Measurements from ENCODE around the gene SMIM45.

SMIM45 gene

GRCh38 chr22:41904450-41905410 lies 47.2 kb upstream of the SMIM45 start:
- in situ Hi-C loops (cut with HindIII; ENCODE audit: low pct_unique_long_range_greater_than_20kb, low sequenced_read_pairs), result no loop called here
- ATAC-seq (no peak), DNase-seq (ENCODE audit: low read depth, low spot score) (no peak)
- Histone ChIP-seq H3K27me3 (ENCODE audit: control insufficient read depth, insufficient read depth, low read length) (no peaks in the 10 kb centered on the region), H3K4me3 (ENCODE audit: low read depth in 2 of 2, low read length in 2 of 2) (no peak overlapping the region), H3K36me3 (ENCODE audit: control insufficient read depth, insufficient read depth, low read length) (no peaks in the 10 kb centered on the region), H3K9me3 (ENCODE audit: control insufficient read depth, insufficient read depth, low read depth, low read length) (no peaks in the 10 kb centered on the region), H3K27ac (ENCODE audit: low read length) (no peak overlapping the region), H3K4me1 (ENCODE audit: control insufficient read depth, insufficient read depth, low read length) (no peaks in the 10 kb centered on the region; the same call in 1 of the 2 replicates)
- TF ChIP-seq TCF7L2 (IDR thresholded peaks at IDR 0.05; ENCODE audit: low read depth, low read length) (no peak), REST (IDR thresholded peaks at IDR 0.05; ENCODE audit: insufficient read depth in 1 of 2, low read depth in 2 of 2, low read length in 1 of 2) (no peak), POLR2AphosphoS5 (IDR thresholded peaks at IDR 0.05; ENCODE audit: low read depth, low read length) (no peak), SIN3A (IDR thresholded peaks at IDR 0.05; ENCODE audit: borderline replicate concordance, insufficient read depth, low read depth, low read length) (no peak), CTCF (IDR thresholded peaks at IDR 0.05) (no peak)
- intact Hi-C loops (cut with micrococcal nuclease; ENCODE audit: unreplicated experiment), result no loop called here
- ChIA-PET CTCF (no interaction called here), POLR2A (no interaction called here)
- no TSS peak for BruUV-seq (replicated peaks)

- CTCF ChIA-PET, result no interaction called here
These were observed 46.3 kb upstream of the SMIM45 start for GRCh38 chr22:41905411-41906202.

More at GRCh38 chr22:41905411-41906202, 46.3 kb upstream of the SMIM45 start:
- POLR2A ChIA-PET, result no interaction called here
- DNase-seq (ENCODE audit: low read depth, low spot score) (no peak), ATAC-seq (no peak)
- BruUV-seq (replicated peaks), result no TSS peak
- in situ Hi-C loops (cut with HindIII; ENCODE audit: low pct_unique_long_range_greater_than_20kb, low sequenced_read_pairs) (no loop called here), intact Hi-C loops (cut with micrococcal nuclease; ENCODE audit: unreplicated experiment) (no loop called here)
- TF ChIP-seq CTCF (IDR thresholded peaks at IDR 0.05) (no peak), REST (IDR thresholded peaks at IDR 0.05; ENCODE audit: insufficient read depth in 1 of 2, low read depth in 2 of 2, low read length in 1 of 2) (no peak), TCF7L2 (IDR thresholded peaks at IDR 0.05; ENCODE audit: low read depth, low read length) (no peak), SIN3A (IDR thresholded peaks at IDR 0.05; ENCODE audit: borderline replicate concordance, insufficient read depth, low read depth, low read length) (no peak), POLR2AphosphoS5 (IDR thresholded peaks at IDR 0.05; ENCODE audit: low read depth, low read length) (no peak)
- Histone ChIP-seq H3K27ac (ENCODE audit: low read length) (no peak overlapping the region), H3K27me3 (ENCODE audit: control insufficient read depth, insufficient read depth, low read length) (no peaks in the 10 kb centered on the region), H3K4me1 (ENCODE audit: control insufficient read depth, insufficient read depth, low read length) (no peaks in the 10 kb centered on the region; the same call in 1 of the 2 replicates), H3K9me3 (ENCODE audit: control insufficient read depth, insufficient read depth, low read depth, low read length) (no peaks in the 10 kb centered on the region), H3K36me3 (ENCODE audit: control insufficient read depth, insufficient read depth, low read length) (no peaks in the 10 kb centered on the region), H3K4me3 (ENCODE audit: low read depth in 2 of 2, low read length in 2 of 2) (no peak overlapping the region)
